COLO829 (cell line): ENCODE data around the gene MAP3K20.

Source experiments
- DNase-seq: peaks from one replicate; pipeline ENCODE4 v3.0.0; 2012; ENCODE audit warnings: low spot score

MAP3K20 gene

DNA sequence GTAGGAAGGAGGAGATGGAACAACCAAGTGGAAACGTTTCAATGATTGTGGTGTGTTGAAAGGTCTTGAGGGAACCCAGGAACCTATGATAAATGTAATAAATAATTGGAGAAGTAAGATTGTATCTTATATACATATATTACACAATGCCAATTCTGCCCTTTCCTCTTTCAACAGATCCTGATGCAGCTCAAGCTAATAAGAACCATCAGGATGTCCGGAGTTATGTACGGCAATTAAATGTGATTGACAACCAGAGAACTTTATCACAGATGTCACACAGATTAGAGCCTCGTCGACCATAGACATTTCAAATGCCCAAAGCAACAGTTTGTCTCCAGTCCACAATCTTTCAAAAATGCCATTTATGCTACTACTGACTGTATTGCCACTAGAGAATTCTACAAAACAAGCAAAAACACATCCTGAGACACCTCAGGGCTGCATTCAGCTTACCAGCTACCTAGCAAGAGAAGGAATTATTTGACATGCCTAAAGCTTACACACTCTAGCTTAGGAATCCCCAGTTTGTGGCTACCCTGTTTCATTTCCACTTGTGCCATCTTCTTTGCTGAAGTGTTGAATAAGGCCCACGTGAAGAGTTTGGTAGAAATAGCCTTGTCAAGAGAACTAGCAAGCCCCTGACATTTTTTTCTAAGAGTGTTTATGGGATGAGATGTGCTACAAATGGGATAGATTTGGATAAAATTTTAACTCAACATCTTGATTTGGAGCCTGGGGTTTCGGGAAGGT, 24.0 kb upstream of the MAP3K20 start:
- DNase-seq = no peak

DNA sequence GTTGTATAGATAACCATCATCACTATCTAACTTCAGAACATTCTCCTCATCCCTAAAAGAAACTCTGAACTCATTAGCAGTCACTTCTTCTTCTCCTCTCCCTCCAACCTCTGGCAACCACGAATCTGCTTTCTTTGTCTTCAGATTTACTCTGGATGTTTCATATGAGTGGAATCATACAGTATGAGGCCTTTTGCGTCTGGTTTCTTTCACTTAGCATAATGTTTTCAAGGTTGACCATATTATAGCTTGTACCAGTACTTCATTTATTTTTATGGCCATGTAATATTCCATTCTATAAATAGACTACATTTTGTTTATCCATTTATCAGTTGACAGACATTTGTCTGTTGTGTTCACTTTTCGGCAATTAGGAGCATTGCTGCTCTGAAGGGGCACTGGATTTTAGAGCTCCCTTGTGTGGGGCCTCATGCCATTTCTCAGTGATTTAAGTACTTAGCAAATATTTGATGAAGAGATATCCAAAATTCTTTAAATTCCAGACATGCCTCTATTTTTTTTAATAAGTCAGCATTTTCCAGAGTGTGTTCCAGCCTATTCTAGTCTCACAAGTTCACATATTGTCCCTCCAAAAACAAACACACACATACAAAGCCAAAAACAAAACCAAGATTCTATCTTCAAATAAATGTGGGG, 22.5 kb upstream of the MAP3K20 start:
- no peak for DNase-seq

GRCh38 chr2:173054466-173054865, 21.2 kb upstream of the MAP3K20 start:
- no peak for DNase-seq

DNA sequence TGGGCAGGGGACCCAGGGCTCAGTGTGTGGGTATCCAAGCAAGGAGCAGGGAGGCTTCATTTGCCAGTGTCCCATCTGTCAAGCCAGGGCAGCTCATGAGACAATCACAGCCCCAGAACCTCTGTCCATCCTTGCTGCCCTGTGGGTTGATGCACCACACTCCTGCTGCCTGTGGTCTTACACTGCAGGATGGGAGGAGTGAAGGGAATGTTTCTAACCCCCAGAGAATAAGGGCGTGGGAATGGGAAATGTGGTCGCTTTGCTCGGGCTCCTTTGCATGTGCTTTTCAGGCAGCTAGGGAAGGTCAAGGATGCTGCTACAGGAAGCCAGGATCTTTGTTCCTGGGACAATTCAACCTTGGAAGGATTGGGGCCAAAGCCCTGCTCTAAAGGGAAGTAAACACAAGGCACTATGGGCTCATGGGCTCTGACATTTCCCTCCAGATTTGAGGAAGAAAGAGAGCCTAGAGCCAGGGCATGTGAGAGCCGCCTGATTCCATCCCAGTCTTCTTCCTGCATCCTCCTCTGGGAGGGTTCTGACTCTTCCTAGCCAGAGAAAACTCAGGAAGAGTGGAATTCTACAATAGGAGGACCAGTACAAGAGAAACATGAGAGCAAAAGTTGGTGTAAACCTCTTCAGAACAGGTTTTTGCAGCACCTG, 18.8 kb upstream of the MAP3K20 start:
- DNase-seq = no peak

DNA sequence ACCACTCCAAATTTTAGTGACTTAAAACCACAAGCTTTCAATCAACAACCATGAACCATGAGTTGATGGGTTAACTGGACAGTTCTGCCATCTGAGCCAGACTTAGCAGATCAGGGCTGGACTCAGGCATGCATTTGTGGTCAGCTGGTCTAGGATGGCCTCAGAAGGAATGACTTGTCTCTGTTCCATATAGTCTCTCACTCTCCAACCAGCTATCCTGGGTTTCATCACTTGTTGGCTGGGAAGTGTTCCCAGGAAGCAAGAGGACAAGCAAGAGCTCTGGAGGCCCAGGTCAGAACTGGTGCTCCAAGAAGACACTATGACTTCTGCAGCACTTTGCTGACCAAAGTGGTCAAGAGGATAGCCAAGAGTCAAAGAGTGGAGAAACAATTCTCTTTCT, 17.5 kb upstream of the MAP3K20 start:
- no peak for DNase-seq

DNA sequence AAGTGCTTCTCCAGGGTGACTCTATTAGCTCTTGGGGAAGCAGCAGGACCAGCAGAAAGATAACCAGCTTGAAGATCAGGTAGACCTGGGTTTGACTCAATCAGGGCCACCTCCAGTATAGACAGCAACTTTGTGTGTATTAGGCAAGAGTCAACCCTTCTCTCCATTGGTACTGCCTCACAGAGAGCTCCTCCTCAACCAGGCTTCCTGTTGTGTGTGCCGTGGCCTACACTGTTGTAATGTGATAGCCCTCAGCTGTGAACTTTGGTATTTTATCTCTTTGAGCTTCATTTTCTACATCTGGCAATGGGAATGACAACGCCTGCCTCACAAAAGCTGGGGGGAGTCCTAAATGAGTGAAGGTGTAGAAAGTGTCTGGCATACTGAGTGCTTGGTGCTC, 17.0 kb upstream of the MAP3K20 start:
- DNase-seq = no peak

- DNase-seq = no peak
Observed at GRCh38 chr2:173059292-173059691, 16.4 kb upstream of the MAP3K20 start.

DNA sequence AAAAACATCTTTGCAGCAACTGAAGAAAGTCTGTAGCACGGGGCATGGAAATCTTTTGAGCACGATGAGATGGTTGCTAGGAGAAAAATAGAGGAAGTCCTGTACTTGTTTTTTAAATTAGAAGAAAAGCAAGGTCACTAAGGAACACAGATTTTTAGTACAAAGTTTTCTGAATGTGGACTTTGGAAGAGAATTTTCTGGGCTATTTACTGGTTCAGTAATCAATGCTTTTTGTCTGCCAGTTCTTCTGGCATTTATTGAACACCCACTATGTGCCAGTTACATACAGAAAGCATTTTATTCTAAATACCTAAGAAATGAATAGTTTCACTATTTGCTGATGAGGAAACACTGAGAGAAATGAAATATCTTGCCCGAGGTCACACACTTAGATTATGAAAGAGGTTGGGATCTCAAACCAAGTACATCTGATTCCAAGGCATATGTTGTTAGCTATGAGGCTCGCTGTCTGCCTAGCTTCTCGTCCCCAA, 15.6 kb upstream of the MAP3K20 start:
- DNase-seq = no peak

- DNase-seq = no peak
Observed at GRCh38 chr2:173062801-173063200, 12.8 kb upstream of the MAP3K20 start.

DNA sequence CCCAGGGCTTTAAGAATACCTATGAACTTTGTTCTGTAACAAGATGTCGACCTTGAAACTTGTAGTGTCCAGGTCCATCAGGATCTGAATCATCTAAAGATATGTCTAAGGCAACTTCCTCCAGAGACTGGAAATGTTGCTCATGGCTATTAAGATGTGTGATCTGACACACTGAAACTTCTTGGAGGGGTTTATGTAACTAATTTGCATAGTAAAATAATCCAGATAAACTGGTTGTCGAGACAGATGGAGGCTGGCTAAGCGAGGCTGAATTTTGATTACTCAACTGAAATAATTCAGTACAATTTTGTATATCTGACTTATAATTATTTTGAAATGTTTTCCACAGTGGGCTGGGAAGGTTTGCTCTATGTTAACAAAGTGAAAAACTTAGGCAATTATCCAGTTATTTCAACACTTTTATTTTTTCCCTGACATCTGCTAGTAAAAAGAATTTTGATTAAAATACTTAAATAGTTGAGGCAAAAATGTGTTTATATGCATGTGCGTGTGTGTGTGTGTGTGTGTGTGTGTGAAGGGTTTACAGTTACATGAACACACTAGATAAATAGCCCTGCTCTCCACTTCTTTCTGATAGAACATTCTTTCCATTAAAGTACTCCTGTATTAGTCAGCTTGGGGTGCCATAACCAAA, 11.4 kb upstream of the MAP3K20 start:
- DNase-seq = no peak

DNA sequence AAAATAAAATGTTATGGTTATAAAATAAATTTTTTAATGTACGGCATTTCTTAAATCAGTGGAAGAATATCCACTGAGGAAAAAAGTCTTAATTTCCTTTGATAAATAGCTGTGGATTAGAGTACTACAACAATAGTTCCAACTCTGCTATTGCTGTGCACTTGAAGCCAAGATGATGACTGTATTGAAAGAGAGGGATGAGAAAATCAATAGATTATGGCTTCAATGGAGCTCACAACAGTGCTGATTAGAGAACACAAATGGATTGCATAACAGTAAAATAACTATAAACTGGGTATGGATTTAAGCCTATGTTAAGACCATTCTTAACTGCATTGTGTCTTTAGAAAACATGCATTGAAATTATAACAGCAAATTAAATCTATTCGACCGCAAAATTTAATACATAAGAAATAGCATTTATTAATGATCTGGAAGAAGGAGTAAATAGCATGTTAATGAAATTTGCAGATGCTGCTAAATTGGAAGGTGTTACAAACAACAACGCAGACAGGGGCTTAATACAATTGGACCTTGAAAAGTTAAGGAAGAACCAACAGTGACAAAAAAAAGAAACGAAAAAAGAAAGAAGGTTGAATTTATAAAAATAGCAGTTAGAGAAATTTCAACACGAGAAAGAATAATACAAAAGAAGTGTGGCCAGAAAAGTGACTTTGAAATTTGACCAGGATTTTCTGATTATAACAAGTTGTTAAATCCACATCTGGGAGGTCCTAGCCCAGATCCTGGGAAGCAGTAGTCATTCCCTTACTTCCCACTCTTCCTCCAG, 8.6 kb upstream of the MAP3K20 start:
- no peak for DNase-seq

GRCh38 chr2:173075056-173075780, 428 bp upstream of the MAP3K20 start:
- no peak for DNase-seq

- no peak for DNase-seq
Observed at GRCh38 chr2:173076581-173077345, 1.1 kb downstream of the MAP3K20 start.

DNA sequence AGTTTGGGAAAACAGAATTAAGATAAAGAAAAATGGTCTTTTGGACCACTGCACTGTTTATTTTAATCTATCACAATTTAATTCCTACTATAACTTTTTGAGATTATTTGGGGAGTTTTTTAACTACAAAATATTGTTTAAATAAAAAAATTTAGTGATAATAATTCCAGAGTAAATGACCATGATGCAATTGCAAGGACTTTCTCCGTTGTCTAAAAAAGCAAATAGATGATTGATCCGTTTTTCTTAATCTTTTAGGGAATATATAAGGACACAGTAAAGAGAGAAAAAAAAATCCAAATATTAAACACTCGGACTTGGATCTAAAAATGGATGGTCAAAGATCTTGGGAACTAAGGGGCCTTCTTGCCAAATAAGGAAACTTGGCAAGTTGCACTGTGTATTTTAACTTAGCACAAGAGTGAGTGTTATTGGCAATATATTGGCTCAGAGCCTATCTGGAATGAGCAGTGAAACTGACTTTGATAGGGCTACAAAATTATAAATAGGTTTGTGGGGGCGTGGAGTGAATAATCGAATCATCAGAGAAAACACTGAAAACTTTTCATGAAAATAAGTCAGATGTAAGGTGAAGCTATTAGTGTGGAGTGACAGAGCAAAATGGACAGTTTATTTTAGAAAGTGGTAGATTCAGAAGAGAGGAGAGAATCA, 2.0 kb downstream of the MAP3K20 start:
- DNase-seq = no peak

GRCh38 chr2:173079141-173079540, 3.5 kb downstream of the MAP3K20 start:
- DNase-seq = no peak

- no peak for DNase-seq
Observed at GRCh38 chr2:173079973-173080860, 4.6 kb downstream of the MAP3K20 start.

- DNase-seq = no peak
Observed at GRCh38 chr2:173086518-173087213, 11.0 kb downstream of the MAP3K20 start.

DNA sequence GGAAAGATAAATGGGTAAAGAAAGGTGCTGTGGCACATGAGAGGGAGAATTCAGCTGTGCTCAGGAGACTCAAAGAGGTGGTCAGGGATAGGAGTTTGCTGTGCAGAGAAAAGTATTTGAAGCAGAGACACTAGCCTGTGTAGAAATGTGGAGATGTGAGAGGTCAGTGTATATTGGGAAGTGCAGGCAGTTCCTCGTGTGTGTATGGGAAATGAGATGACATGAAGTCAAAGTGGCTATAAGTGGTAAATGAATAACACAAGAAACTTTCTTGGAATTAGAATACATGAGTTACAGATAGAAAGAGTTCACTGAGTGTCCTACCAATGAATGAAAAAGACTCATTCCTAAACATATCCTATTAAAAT, 11.6 kb downstream of the MAP3K20 start:
- DNase-seq = no peak
